LHCN-M2 (cell line): ENCODE measurements around the gene RIN3. TPM values are rescaled to one million over a fixed set of nuclear protein-coding genes. Genes with fewer than 3 reads are reported as not detected.

Source experiments
- total RNA-seq: library from RNA; depleted of rRNA; stranded (reverse); fragments of >200 nt; gene quantifications from 2 replicates; pipeline ENCODE4 v1.2.3, GENCODE V29; 2014; rRNA removed

The RIN3 gene
- total RNA-seq, 1 experiment from 2014 or later = 1.5 TPM

Other genes starting within 250 kb of the RIN3 start
- gene SLC24A4, start 190.6 kb upstream of the RIN3 start, total RNA-seq = not detected in 2 replicates
- gene LGMN, start 234.8 kb downstream of the RIN3 start, total RNA-seq = 3.3 and 3.8 TPM in 2 replicates